SK-N-SH (cell line): ENCODE measurements around the gene SH3PXD2A.

ENCODE experiments used
- EP300 ChIP-seq, 2 experiments: IDR thresholded peaks; 2 replicates each; pipeline versions ENCODE4 v1.4.0 to v1.6.1; 2012; ENCODE audit warnings: borderline replicate concordance in 1 of 2, low read depth in 1 of 2, low read length in 1 of 2
- FOSL2 ChIP-seq: IDR thresholded peaks from 2 replicates; pipeline ENCODE4 v1.4.0; 2012; ENCODE audit warnings: low read depth, mild to moderate bottlenecking, moderate library complexity, borderline replicate concordance
- GABPA ChIP-seq: IDR thresholded peaks from 2 replicates; pipeline ENCODE4 v1.4.0; 2012; ENCODE audit warnings: low read depth, mild to moderate bottlenecking
- SIN3A ChIP-seq: IDR thresholded peaks from 2 replicates; pipeline ENCODE4 v1.6.1; 2012; ENCODE audit warnings: low read depth, mild to moderate bottlenecking, low read length, moderate library complexity, borderline replicate concordance
- TF ChIP-seq, protein P1 (sequence below): fragments of 200-600 bp; sonication (generic); IDR thresholded peaks from 2 replicates; pipeline ENCODE4 v1.6.1; 2017; ENCODE audit warnings: antibody characterized with exemption, mild to moderate bottlenecking, moderate library complexity
- TF ChIP-seq, protein P2 (sequence below): IDR thresholded peaks from 2 replicates; pipeline ENCODE4; 2012
- TF ChIP-seq, protein P3 (sequence below): fragments of 150-350 bp; IDR thresholded peaks from 2 replicates; pipeline ENCODE4 v1.6.1; 2016; ENCODE audit warnings: mild to moderate bottlenecking, low read depth, low read length

DNA sequence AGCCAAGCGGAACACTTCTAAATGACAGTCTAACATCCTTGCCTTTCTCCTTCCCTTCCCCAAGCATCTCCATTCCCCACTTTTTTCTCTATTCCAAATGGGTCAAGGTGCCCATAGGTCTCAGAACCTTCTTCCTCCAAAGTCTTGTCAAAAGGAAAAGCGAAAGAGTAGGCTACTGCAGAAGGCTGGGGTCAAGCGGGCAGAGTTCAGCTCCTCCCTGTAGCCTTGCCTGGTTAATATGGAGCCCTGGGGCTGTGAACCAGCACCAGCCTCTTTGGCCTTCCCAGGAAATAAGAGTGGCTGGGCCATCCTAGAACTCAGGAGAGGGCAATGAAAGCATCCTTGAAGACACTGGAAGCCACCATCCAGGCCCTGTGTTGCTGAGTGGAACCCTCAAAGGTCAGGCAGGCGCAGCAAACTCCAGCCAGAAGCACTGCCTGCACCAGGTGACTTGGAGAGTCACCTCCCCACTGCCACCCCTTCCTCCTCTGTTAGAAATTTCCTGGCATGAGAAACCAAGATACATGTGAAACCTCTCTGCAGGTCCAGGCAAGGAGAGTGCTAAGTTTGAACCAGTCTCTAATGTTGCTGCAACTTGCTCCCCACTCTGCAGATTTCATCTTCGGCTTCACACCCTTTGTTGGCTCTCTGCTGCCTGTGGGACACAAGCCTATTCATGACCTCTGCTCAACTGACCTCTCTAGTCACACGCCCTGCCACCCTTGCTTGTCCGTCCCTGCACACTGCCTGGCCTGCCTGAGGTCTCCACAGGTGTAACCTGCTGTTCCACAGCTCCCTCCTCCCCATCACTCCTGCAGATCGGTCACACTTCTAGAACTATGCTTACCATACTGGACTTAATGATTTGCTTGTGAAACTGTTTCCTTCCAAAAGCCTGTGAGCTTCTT, 74.9 kb downstream of the SH3PXD2A start:
- no peak for TF ChIP-seq GABPA
- TF ChIP-seq, protein P1, sequence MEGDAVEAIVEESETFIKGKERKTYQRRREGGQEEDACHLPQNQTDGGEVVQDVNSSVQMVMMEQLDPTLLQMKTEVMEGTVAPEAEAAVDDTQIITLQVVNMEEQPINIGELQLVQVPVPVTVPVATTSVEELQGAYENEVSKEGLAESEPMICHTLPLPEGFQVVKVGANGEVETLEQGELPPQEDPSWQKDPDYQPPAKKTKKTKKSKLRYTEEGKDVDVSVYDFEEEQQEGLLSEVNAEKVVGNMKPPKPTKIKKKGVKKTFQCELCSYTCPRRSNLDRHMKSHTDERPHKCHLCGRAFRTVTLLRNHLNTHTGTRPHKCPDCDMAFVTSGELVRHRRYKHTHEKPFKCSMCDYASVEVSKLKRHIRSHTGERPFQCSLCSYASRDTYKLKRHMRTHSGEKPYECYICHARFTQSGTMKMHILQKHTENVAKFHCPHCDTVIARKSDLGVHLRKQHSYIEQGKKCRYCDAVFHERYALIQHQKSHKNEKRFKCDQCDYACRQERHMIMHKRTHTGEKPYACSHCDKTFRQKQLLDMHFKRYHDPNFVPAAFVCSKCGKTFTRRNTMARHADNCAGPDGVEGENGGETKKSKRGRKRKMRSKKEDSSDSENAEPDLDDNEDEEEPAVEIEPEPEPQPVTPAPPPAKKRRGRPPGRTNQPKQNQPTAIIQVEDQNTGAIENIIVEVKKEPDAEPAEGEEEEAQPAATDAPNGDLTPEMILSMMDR = no peak
- TF ChIP-seq SIN3A = no peak
- no peak for TF ChIP-seq EP300 (IDR thresholded peaks at IDR 0.05; ENCODE audit: borderline replicate concordance in 1 of 2, low read depth in 1 of 2, low read length in 1 of 2)
- TF ChIP-seq FOSL2 = no peak
- TF ChIP-seq, protein P2, sequence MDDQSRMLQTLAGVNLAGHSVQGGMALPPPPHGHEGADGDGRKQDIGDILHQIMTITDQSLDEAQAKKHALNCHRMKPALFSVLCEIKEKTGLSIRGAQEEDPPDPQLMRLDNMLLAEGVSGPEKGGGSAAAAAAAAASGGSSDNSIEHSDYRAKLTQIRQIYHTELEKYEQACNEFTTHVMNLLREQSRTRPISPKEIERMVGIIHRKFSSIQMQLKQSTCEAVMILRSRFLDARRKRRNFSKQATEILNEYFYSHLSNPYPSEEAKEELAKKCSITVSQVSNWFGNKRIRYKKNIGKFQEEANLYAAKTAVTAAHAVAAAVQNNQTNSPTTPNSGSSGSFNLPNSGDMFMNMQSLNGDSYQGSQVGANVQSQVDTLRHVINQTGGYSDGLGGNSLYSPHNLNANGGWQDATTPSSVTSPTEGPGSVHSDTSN = no peak
- TF ChIP-seq, protein P3, sequence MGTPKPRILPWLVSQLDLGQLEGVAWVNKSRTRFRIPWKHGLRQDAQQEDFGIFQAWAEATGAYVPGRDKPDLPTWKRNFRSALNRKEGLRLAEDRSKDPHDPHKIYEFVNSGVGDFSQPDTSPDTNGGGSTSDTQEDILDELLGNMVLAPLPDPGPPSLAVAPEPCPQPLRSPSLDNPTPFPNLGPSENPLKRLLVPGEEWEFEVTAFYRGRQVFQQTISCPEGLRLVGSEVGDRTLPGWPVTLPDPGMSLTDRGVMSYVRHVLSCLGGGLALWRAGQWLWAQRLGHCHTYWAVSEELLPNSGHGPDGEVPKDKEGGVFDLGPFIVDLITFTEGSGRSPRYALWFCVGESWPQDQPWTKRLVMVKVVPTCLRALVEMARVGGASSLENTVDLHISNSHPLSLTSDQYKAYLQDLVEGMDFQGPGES = no peak
